GM12872 (cell line): ENCODE data around the gene ERC2.

ENCODE experiments used
- TF ChIP-seq, protein P1 (sequence below): IDR thresholded peaks from 3 replicates; pipeline ENCODE4 v1.5.1; 2011; ENCODE audit warnings: low read depth, mild to moderate bottlenecking, low read length, moderate library complexity; ENCODE audit not compliant: insufficient read depth

Gene ERC2

DNA sequence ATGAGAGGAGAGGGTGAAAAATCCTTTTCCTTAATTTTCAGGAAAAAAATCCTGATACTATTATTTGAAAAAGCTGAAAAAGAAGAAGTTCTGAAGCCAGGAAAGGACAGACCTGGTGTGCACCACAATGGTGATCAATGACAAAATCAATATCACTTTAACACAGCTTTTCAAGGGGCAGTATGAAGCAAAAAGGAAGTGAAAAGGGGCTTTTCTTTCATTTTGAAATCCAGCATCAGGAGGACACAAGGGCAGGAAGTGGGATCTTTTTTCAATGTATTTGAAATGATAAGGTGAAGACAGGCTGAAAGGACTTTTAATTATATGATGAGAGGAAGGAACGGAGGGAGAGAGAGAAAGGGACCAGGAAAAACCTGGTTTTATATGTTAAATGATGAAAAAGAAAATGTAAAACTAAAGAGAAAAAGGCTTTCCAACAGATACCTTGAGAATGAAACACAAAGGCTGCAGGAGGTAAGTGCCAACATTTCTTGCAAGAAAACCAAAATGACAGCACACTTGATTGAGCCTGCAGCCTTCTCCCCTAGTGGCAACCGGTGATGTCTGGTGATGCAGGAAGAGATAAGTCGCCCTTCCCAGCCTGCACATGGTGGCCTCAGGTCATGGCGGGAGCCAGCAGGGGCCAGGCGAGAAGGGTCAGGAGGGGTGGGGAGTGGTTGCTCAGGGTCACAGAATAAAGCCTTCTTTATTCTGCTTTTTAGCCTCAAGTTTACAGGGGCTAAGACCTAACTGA lies 744.4 kb downstream of the ERC2 start:
- TF ChIP-seq, protein P1, sequence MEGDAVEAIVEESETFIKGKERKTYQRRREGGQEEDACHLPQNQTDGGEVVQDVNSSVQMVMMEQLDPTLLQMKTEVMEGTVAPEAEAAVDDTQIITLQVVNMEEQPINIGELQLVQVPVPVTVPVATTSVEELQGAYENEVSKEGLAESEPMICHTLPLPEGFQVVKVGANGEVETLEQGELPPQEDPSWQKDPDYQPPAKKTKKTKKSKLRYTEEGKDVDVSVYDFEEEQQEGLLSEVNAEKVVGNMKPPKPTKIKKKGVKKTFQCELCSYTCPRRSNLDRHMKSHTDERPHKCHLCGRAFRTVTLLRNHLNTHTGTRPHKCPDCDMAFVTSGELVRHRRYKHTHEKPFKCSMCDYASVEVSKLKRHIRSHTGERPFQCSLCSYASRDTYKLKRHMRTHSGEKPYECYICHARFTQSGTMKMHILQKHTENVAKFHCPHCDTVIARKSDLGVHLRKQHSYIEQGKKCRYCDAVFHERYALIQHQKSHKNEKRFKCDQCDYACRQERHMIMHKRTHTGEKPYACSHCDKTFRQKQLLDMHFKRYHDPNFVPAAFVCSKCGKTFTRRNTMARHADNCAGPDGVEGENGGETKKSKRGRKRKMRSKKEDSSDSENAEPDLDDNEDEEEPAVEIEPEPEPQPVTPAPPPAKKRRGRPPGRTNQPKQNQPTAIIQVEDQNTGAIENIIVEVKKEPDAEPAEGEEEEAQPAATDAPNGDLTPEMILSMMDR = peak; percentile 53

DNA sequence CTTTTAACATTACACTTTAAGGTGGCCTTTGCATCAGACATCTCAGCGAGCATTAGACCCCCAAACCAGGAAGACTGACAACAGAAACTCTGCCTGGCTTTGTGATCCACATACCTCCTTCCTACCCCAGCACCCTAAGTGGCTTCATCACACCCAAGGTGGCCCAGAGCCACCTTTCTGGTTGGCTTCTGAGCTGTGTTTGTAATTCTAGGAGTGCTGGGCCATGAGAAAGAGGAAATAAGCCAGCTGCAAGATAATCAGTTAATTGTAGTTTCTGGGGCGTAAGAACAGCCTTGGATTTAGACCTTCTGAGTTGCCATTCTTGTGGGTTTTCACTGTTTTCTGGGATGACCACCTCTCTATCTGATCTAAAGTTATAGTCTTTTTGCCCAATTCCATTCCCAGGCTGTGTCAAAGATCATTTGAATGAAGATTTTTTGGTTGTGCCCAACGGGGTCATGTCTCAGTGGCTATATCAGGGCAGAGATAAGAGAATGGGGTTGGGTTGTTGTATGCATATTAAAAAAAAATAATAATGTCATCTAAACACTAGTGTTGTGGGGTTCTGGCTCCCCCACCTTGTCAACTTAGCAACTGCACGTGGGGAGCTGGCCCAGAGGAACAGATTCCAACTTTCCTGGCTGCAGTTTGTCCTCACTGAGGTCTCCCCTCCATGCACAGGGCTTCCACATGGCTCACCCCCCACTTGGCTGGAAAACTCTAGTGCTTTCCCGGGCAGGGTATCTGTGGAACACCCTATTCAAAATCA lies 746.4 kb downstream of the ERC2 start:
- TF ChIP-seq, protein P1 = peak; percentile 77

DNA sequence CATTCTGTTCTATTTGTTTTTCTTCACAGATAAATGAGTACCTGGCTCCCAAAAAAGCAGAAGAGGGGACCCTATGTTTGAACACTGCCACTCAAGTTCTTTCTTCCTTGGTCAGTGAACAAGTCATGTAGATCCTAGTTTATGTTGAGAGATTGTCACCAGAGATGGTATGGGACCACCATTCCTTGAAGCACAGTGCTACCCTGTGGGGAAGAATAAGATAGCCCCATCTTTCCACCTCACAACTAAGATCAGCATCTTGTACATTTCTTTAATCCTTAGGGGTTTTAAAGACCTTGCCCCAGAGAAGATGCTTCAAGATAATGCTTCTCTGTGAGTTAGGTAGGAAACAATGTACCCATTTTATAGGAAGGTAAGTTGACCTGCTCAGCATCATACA lies 747.7 kb downstream of the ERC2 start:
- TF ChIP-seq, protein P1 = peak; percentile 50

DNA sequence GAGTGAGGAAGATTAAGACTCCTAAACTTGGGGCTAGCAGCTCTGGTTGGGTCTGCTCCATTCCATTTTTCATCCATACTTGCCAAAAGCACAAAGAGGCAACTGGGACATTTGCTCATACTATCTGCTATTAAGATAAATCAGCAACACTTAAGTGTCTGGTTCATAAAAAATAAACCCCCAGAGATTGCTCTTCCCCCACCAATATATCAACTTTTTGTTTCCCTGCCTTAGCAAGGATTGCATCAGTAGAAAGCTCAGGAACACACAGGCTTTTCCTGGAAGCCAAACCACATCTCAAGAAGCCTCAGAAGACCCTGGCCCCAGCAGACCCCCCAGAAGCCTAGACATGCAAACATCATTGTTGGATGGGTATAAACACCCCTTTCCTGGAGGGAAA lies 748.8 kb downstream of the ERC2 start:
- TF ChIP-seq, protein P1 = no peak

DNA sequence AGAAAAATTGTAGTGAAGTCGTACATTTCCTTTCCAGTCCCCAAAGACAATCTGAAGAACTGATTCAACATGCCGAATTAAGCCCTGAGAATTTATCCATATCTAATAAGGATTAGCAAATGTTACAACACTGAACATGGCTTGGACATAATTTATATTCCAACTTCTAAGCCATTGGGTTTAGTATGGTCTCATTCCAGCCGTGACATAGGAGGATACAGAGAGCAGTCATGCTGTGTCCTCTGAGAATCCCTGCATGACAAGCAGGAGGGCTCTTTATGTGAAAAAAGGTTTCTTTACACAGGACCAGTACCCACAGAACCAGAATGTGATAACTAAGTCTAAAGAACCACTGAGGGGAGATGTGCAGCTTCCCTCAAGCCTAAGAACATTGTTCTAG lies 749.3 kb downstream of the ERC2 start:
- TF ChIP-seq, protein P1 = no peak

DNA sequence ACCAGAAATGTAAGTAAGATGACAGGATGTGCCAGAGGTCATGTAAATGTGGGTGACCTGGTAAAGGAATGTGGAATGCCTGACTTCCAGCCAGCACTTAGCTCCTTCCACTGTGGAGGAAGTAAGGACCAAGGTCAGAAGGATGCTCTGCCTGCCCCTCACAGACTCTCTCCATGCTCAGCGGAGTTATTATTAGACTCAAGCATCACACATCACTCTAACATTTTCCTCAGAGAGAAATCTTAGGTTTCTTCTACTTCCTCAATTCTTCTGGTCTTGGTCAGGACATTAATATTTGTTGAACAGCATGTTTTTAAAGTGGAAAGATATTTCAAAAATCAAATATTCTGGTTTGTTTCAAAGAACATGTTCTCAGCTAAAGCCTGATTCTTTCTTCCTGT lies 749.7 kb downstream of the ERC2 start:
- TF ChIP-seq, protein P1 = no peak

DNA sequence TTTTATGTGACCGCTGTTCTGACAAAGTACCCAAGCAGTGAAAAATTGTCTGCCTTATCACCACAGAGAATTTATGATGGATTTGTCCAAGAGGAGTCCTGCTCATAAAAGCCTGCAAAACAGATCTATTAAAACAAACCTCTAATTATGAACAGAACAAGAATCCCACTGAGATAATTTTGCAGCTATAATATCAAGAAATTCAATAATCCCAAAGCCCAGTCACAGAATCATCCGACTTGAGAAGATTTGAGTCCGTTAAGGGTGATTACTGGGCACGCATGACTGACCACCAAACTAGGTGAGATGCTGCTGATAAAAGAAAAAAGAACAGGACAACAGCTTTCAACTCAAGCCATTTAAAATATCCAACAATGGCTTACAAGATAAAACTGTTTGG lies 750.2 kb downstream of the ERC2 start:
- TF ChIP-seq, protein P1 = no peak
